PC-9 (cell line): ENCODE measurements around the gene LRRC7. TPM values are rescaled to one million over a fixed set of nuclear protein-coding genes. Genes with fewer than 3 reads are reported as not detected.

Experiments used
- BruUV-seq: library from RNA; stranded (reverse); fragments of 400-500 nt; replicated peaks from 2 replicates; lab custom pipeline; 2021; lab: Mats Ljungman, UMichigan
- CTCF ChIA-PET: fragments of 300-600 bp; sonication (Branson Sonifier 250); formaldehyde crosslinking; loops from one replicate; lab custom pipeline; 2022; ENCODE audit warnings: antibody characterized with exemption; lab: Charles Lee
- POLR2A ChIA-PET: fragments of 300-600 bp; sonication (Branson Sonifier 250); formaldehyde crosslinking; loops from one replicate; lab custom pipeline; 2022; ENCODE audit warnings: antibody characterized with exemption; ENCODE audit not compliant: unreplicated experiment; lab: Charles Lee
- DNase-seq, 2 experiments: peaks; one replicate each; pipeline versions ENCODE4 v3.0.0 to v3.0.0-alpha.2; 2015 to 2022; ENCODE audit warnings: mixed read lengths in 1 of 2
- H2AFZ ChIP-seq: fragments of 200-600 bp; sonication (generic); 2 replicates; pipeline ENCODE4 v1.8.1; 2017; ENCODE audit warnings: antibody characterized with exemption
- H3F3A ChIP-seq: fragments of 200-600 bp; sonication (generic); 2 replicates; pipeline ENCODE4 v1.8.1; 2017; ENCODE audit warnings: antibody characterized with exemption, mild to moderate bottlenecking, low read depth; ENCODE audit not compliant: insufficient read depth
- H3K27ac ChIP-seq: fragments of 200-600 bp; sonication (generic); 2 replicates; pipeline ENCODE4 v1.6.1; 2016; ENCODE audit warnings: mixed run types
- H3K27me3 ChIP-seq: fragments of 200-600 bp; sonication (generic); 2 replicates; pipeline ENCODE4 v1.6.1; 2016; ENCODE audit warnings: low read depth, mixed run types; ENCODE audit not compliant: insufficient read depth
- H3K36me3 ChIP-seq: fragments of 200-600 bp; sonication (generic); 2 replicates; pipeline ENCODE4 v1.6.1; 2016; ENCODE audit warnings: low read depth, mixed run types
- H3K4me1 ChIP-seq: fragments of 200-600 bp; sonication (generic); replicated peaks from 2 replicates; pipeline ENCODE4 v1.6.1; 2016; ENCODE audit warnings: mixed run types; ENCODE audit not compliant: insufficient read depth
- H3K4me2 ChIP-seq: fragments of 200-600 bp; sonication (generic); 2 replicates; pipeline ENCODE4 v1.6.1; 2017; ENCODE audit warnings: mixed run types
- H3K4me3 ChIP-seq: fragments of 200-600 bp; sonication (generic); 2 replicates; pipeline ENCODE4 v1.6.1; 2016; ENCODE audit warnings: mixed run types
- H3K79me2 ChIP-seq: fragments of 200-600 bp; sonication (generic); 2 replicates; pipeline ENCODE4 v1.6.1; 2017; ENCODE audit warnings: low read depth, mixed run types
- H3K9me2 ChIP-seq: fragments of 200-600 bp; sonication (generic); 2 replicates; pipeline ENCODE4 v1.8.1; 2017; ENCODE audit warnings: mild to moderate bottlenecking; ENCODE audit not compliant: insufficient read depth
- H3K9me3 ChIP-seq: fragments of 200-600 bp; sonication (generic); 2 replicates; pipeline ENCODE4 v1.8.1; 2016; ENCODE audit warnings: low read depth; ENCODE audit not compliant: insufficient read depth
- H4K20me1 ChIP-seq: fragments of 200-600 bp; sonication (generic); 2 replicates; pipeline ENCODE4 v1.8.1; 2017; ENCODE audit not compliant: insufficient read depth
- EZH2 ChIP-seq: fragments of 200-600 bp; sonication (generic); IDR thresholded peaks from 2 replicates; pipeline ENCODE4 v1.8.0; 2017; ENCODE audit warnings: antibody characterized with exemption, low read depth
- intact Hi-C: fragments of 100-400 bp; cut with micrococcal nuclease; formaldehyde crosslinking; loops from one replicate; pipeline ENCODE4 v1.10.0; 2022; ENCODE audit not compliant: unreplicated experiment
- total RNA-seq: library from RNA; stranded (reverse); gene quantifications from 2 replicates; pipeline ENCODE4 v1.2.3, GENCODE V29; 2021
- TF ChIP-seq, protein P1 (sequence below): fragments of 200-600 bp; sonication (generic); conservative IDR thresholded peaks from 2 replicates; pipeline ENCODE4 v1.6.1; 2017; ENCODE audit warnings: mixed run types, antibody characterized with exemption, mild to moderate bottlenecking, moderate library complexity

The LRRC7 gene
- total RNA-seq, 1 experiment from 2014 or later = not detected

DNA sequence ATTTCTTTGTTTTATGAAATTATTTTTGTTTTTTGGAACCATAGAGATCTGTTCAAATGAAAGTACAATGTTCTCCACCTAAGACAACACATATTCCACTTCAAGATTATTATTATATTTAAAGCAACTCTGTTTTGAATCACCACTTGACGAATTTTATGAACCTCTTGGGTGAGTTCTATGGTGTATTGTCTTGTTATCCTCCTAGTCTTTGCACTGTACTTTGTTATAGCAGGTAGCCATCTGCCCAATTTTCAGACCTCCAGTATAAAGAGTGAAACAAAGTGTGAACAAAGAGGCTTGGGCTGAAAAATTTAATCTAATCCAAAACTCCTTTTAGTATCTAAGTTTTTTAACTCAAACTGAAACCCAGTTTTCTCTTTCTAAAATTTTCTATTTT, 71.0 kb downstream of the LRRC7 start:
- Histone ChIP-seq H3K9me3 (no peaks in the 10 kb centered on the region), H3K4me1 (no peaks in the 10 kb centered on the region), H3K4me2 (no peak overlapping the region), H3K27ac (no peak overlapping the region), H3F3A (no peaks in the 10 kb centered on the region; the same call in 1 of the 2 replicates), H4K20me1 (no peaks in the 10 kb centered on the region), H3K4me3 (no peak overlapping the region), H3K27me3 (no peaks in the 10 kb centered on the region), H3K9me2 (no peaks in the 10 kb centered on the region), H3K36me3 (no peaks in the 10 kb centered on the region), H2AFZ (no peak overlapping the region), H3K79me2 (no peaks in the 10 kb centered on the region)
- DNase-seq = no peak
- BruUV-seq = no TSS peak
- intact Hi-C loops = no loop called here
- no peak for TF ChIP-seq EZH2
- TF ChIP-seq, protein P1, sequence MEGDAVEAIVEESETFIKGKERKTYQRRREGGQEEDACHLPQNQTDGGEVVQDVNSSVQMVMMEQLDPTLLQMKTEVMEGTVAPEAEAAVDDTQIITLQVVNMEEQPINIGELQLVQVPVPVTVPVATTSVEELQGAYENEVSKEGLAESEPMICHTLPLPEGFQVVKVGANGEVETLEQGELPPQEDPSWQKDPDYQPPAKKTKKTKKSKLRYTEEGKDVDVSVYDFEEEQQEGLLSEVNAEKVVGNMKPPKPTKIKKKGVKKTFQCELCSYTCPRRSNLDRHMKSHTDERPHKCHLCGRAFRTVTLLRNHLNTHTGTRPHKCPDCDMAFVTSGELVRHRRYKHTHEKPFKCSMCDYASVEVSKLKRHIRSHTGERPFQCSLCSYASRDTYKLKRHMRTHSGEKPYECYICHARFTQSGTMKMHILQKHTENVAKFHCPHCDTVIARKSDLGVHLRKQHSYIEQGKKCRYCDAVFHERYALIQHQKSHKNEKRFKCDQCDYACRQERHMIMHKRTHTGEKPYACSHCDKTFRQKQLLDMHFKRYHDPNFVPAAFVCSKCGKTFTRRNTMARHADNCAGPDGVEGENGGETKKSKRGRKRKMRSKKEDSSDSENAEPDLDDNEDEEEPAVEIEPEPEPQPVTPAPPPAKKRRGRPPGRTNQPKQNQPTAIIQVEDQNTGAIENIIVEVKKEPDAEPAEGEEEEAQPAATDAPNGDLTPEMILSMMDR = no peak
- POLR2A ChIA-PET = no interaction called here
- CTCF ChIA-PET = no interaction called here

DNA sequence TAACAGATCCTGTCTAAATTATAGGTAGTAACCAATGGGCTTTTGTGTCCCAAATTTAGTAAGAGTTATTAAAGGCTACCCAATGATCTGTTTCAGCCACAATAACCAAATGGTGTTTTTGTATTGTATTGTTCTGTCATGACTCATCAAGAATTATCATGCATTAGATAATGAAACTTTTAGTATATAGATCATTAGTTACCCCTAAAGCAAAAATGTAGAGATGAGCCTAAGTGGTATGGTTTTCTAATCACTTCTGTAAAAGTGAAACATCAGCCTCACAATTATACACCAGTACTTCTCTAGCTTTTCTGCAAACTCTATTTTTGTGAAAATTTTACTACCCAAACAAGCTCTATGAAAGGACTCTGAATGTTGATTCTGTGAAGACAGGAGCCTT, 71.4 kb downstream of the LRRC7 start:
- no peak overlapping the region for H3K27ac ChIP-seq
- POLR2A ChIA-PET = no interaction called here
- no peak overlapping the region for H2AFZ ChIP-seq
- TF ChIP-seq, protein P1 = no peak
- no peaks in the 10 kb centered on the region for H4K20me1 ChIP-seq
- H3K4me2 ChIP-seq = no peak overlapping the region
- no peaks in the 10 kb centered on the region; the same call in 1 of the 2 replicates for H3F3A ChIP-seq
- H3K36me3 ChIP-seq = no peaks in the 10 kb centered on the region
- H3K4me1 ChIP-seq = no peaks in the 10 kb centered on the region
- H3K9me2 ChIP-seq = no peaks in the 10 kb centered on the region
- CTCF ChIA-PET = no interaction called here
- no peak overlapping the region for H3K4me3 ChIP-seq
- BruUV-seq = no TSS peak
- DNase-seq = no peak
- intact Hi-C loops = no loop called here
- H3K79me2 ChIP-seq = no peaks in the 10 kb centered on the region
- no peaks in the 10 kb centered on the region for H3K9me3 ChIP-seq
- no peaks in the 10 kb centered on the region for H3K27me3 ChIP-seq

DNA sequence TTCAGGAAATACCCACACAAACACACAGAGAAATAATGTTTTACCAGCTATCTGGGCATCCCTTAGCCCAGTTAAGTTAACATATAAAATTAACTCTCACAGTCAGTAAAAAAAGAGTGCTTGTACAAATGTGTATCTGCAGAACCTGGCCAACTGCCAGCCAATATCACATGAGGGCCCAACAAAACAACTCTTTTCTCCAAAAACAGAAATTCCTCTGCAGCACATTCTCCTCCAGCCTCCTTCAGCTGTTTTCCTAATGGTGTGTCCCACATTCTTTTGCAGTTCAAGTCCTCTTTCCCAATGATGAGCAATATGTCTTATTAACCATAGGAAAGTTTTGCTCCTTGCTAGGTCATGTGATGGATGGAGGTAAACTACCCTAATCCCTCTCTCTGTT, 75.5 kb downstream of the LRRC7 start:
- Histone ChIP-seq H3K4me2 (no peak overlapping the region), H2AFZ (no peak overlapping the region), H3K4me1 (no peaks in the 10 kb centered on the region), H3K27me3 (no peaks in the 10 kb centered on the region), H3K9me2 (no peaks in the 10 kb centered on the region), H3K4me3 (no peak overlapping the region), H3K9me3 (no peaks in the 10 kb centered on the region), H3F3A (no peaks in the 10 kb centered on the region; the same call in 1 of the 2 replicates), H4K20me1 (no peaks in the 10 kb centered on the region), H3K79me2 (no peaks in the 10 kb centered on the region), H3K36me3 (no peaks in the 10 kb centered on the region), H3K27ac (no peak overlapping the region)
- intact Hi-C loops = no loop called here
- BruUV-seq = no TSS peak
- POLR2A ChIA-PET = no interaction called here
- TF ChIP-seq, protein P1 = no peak
- no peak for TF ChIP-seq EZH2
- no peak for DNase-seq
- CTCF ChIA-PET = no interaction called here
